Fibroblast of skin of abdomen (primary cell): ENCODE results near the gene AGAP3.
A peak's percentile ranks its signal among the peaks of the same experiment; 100 is the strongest.

Experiments used
- DNase-seq: peaks from one replicate; pipeline ENCODE4 v3.0.0-alpha.2; 2013

Gene AGAP3

DNA sequence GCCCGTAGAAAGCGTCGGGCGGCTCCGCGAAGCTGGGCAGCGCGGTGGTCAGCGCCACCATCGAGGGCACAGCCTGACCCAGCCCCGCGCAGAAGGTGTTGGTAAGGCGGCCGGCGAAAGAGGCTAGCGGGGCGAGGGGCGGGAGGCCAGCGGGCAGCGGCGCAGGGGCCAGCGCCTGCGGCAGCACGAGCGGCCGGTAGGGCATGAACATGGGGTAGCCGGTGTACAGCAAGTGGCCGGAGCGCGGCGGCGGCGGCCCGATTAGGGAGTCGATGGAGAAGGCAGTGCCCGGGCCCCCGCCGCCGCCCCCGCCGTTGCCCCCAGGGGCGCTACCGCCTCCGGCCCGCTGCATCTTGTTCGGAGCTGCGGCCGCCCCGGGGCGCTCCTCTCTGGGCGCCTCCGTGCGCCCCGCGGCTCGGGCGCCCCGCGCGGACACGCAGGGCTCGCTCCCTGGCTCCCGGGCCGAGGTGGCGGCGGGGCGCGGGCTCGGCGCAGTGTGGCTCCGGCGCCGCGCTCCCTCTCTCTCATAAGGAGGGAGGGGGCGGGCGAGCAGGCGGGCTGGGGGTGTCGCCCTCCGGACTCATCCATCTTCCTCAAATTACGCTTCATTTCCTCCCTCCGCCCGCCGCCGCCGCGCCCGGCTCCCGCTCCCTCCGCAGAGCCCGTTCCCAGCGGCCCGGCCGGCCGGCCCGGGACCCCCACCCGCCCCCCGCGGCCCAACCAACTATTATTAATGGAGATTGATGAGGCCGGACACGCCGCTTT is 81.1 kb downstream of the AGAP3 start, which contains the start of gene GBX1:
GBX1 (minus strand) TSS at position 498 of the 765 bp plus-strand sequence; CDS start at position 352, 146 bp downstream.
- DNase-seq = peak; percentile 8

DNA sequence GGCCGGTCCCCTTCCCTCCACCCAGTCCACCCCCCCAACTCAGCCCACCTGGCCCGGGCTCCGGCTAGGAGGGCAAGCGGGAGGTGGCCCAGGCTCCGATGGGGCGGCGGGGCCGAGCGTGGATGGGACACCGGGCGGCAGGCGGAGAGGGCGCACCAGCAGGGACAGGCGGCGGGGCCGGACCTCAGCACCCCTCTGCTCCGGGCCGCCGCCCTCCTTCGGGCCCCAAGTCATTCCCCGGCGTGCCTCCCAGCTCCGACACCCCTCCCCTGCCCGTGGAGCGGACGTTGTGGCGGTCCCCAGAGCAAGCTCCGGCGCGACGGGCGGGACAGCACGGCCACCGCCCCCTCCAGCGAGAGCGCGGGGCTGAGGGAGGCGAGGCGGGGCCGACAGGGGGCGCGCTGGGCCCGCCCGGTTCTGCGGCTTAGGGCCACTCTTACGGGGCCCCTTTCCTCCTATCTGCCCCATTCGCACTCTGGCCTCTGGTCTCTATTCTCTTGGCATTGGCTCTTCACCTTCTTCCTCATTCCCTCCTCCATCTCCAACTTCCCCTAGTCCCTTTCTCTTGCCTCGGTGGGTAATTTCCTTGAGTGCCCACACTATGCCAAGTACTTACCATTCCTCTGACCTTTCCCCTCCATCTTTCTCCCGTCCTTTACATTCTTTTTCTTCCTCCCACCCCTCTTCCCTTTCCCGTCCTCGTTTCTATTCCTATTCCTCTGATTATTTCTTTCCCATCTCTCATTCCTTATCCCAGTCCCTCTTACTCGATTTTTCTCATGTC is 81.9 kb downstream of the AGAP3 start:
- no peak for DNase-seq

DNA sequence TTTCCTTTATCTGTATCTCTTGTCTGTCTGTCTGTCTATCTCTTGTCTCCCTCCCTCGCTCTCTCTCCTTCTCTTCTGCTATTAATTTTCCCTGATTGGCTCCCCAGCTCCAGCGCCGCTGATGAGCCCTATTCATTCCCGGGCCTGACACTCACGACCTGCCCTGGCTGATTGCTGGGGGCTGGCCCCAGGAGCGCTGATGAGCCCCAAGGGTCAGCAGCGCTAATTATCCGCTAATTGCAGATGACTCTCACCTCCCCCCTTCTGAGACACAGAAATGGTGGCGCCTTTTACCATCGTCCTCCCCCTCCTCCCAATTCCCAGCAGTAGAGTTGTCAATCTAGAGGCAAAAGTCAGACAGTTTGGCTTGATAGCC is 82.5 kb downstream of the AGAP3 start:
- no peak for DNase-seq

DNA sequence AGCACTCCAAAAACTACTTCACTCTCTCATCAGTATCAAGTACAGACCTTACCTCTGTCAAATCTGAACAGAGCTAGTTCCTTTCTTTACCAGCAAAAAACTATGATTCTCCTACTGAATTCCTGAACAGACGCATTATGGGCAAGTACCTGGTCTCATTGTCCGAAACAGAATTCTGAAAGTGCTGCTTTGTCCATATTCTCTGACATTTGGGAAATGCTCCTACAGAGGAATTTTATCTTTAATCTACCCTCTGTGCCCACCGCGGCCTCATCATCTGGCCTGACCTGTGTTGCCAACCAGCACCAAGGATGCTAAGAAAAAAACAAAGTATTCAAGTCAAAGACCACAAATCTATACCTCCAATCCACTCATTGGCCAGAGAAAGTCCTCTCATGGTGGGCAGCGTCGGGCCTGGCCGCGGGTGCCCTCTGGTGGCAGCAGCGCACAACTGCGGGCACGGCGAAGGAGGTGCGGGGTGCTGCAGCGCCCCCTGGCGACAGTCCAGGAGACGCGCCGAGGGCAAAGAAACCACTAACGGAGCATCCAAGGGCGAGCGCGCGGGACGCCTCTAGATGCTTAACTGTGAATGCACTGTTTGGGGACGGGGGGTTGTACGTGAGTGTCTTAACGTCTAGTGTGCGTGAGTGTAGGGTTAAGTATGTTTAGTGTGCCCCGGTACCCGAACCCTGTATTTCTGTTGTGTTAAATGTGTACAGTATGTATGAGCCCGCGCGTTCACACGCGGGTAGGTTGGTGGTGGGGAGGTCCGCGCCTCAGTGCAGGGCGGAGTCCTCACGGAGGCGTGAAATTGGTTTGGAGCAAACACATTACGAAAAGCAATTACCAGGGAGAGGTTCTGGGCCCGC is 86.2 kb downstream of the AGAP3 start:
- DNase-seq = peak; percentile 58

DNA sequence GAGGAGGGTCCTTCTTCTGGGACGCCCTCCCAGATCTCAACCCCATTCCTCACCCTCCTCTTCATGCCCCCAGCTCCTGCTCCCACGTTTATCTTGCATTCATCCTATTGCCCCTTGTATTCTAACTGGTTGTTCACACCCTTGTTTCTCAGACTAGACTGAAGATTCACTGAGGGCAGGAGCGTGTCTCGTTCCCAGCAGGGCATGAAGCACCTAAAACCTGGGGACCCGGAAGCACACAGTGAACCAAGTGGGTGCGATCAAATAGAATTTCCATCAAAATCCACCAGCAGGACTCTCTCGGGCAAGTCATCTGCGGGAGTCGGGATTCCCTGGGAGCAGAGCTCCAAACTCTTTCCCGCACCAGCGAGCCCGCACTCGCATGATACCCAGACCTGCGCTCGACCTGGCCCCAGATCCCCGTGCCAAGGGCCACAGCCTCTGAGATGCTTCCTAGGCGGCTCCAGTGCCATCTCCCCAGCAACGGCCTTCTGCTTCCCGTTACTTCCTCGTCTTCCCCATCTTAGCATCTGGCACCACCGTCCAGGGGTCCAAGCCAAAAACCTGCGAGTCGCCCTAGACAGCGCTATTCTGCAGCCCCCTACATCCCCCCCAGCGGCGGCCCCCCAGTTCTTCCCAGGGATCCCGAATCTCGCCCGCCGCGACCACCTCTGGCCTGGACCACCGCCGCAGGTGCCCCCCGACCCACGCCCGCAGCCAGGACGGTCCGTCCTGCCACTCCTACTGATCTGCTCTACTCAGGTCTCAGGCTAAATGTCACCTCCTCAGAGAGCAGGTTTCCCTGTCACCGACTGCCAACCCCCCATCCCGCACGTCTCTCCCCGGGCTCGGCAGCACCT is 87.3 kb downstream of the AGAP3 start:
- no peak for DNase-seq

DNA sequence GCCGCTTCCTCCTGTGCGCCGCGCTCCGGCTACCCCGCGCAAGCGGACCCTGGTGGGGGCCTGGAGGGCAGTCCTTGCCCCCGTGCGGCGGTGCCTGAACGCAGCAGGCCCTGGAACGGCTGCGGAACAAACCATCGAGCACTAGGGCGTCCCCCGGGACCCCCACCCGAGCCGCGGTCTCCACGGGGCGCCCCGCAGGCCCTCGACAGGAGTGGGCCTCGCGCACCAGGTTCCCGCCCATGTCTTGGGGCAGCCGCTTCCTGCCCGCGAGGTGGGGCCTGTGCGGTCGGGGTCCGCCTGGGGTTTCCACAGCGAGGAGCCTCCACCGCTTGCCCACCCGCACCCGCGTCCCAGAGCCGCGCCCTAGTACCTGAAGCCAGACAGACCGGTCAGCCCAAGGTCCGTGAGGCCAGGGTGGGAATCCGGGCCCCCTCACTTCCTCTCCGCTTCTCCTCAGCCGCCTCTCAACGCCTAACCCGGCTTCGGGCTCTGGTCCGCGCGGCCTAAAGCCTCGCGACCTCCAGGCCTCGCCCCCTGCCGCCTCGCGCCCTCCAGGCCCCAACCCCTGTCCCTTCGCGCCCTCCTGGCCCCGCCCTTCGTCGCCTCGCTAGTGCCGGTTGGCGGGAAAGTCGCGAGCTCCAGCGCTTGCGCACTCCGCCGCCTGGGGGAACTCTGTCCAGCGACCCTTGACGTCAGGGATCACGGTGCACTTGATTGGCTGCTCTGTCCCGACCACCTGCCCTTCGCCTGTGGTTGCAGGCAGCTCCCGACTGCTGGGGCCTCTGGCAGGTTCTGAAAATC is 88.2 kb downstream of the AGAP3 start:
- DNase-seq = no peak

DNA sequence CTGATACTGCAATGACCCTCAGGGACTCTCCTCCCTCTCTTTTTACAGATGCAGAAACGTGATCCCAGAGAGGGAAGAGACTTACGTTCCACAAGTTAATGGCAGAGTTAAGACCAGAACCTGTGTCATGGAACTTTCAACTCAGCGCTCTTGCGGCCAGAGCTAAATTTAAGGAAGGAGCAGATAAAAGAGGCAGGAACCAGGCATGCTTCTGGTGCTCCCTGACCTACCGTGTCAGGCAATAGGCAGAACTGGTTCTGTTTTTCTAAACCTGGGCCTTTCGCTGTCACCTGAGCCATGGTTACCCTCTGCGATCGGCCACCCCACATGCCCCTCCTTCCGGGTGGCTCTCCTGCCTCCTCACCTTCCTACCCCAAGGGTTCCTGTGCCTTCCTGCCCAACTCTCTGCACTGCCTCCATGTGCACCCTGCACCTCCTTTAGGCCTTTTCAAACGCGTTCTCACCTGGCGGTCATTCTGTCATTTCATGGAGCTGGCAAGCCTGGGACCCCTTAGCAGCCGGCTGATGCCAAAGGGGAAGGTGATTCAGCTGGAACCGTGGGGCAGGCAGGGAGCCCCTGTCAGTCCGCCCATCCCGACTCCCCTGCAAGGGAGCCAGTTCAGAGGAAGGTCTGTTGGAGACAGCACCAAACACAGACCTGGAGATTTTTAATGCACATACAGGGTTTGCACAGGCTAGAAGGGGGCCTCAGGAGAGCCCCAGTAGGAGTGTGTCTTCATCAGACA is 88.9 kb downstream of the AGAP3 start:
- no peak for DNase-seq

DNA sequence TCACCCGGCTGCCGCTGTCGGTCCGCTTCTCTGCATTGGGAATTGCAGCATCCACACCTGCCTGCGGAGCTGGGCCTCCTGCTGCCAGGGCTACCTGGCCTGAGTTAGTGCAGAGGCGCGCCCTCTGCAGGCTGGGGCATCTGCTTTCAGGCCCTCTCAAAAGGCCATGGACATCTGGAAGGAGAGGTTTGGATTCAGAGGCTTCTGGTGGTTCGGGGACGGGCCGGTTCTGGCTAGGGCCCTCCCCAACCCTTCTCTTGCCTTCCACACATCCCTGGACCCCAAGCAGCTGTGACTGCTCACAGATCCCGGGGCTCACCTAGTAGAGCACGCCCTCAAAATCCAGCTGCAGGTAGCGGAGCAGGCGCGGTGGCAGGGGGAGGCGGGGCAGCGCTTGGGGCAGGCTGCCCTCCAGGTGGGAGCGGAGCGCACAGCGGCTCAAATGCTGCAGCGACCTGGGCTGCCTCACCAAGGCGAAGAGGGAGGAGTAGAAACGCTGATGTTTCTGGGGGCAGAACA is 89.6 kb downstream of the AGAP3 start:
- no peak for DNase-seq

DNA sequence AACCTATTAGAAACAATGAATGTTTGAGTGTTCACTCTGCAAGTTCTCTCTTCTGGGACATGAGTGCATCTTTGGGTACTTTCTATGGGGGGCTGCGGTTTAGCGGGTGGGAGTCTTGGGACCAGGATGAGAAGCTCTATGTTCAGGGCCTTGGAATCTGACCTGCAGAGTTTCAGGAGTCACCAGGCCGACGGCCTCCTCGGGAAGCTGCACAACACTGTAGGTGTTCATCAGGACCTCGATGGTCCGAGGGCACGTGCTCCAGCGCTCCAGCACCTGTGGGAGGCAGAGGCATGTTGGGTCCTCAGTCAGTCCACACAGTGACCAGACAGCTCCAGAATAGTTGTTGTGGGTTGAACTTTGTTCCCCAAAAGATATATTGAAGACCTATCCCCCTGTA is 90.1 kb downstream of the AGAP3 start:
- no peak for DNase-seq

DNA sequence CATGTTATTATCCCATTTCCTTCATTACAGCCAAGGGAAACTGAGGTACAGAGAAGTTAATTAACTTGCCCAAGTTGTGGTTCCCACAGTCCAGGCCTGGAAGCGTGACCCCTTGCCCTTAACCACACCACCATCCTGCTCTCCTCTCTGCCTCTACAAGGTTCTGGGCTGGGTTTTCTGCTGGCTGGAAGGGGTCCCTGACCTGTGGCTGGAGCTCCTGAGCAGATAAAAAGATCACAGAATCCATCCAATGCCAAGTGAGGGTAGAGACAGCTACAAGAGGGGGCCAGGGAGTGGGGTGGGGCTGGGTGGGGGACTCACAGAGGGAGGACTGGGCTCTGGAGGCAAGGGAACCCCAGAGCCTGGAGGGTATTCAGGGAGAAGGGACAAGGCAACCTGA is 91.0 kb downstream of the AGAP3 start:
- DNase-seq = no peak

DNA sequence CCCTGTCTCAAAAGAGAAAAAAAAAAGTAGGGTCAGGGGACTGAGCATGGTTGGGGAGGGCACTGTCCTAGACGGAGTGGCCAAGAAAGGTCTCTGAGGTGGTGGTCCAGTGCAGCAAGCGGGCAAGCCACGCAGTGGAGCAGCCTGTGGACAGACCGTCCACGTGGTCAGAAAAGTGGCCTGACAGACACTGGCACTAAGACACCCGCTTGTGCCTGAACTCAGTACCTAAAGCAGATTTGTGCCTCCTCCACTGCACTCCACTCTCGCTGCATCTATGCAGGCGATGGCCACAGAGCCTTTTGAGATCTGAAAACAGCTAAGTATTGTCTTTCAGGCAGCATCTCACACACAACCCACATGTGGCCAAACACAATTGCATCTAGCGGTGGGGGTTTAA is 92.0 kb downstream of the AGAP3 start:
- no peak for DNase-seq

DNA sequence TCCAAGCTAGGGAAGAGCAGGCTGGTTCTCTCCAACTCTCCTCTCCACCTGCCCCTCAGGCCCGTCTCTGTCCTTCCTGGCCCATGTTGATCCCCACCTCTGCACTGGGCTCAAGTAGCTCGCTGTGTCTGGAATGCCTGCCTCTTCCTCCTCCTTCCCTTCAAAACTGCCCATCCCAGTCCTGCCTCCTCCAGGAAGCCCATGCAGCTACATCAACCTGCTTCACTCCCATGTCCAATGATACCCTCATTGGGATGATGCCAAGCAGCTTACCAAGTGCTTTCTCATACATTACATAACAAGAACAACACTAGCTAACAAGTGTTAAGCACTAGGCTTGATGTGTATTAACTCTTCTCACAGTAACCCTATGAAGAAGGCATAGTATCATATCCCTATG is 92.6 kb downstream of the AGAP3 start:
- no peak for DNase-seq

DNA sequence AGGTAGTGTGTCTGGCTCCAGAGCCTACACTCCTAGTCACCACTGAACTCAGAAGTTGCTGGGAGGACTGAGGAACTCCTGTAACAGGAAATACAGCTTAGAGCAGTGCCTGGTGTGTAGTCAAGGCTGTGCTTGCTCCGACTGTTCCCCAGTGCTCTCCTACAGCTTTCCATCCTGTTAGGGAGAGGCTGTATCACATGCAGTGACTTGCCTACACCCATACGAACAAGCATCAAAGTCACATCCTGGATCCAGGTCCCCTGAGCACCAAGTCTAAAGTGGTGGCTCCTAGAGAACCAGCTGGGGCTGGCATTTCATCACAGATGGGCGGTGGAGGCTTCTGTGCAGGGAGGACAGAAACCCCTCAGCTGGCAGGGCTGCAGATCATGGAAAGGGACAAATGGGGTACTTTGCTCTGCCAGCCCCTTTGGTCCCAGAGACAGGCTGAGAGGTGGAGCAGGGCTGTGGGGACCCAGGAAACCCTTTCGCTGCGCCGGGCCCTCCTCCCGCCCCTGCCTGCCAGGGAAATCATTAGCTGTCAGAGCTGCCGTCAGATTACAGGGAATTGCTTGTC is 93.1 kb downstream of the AGAP3 start:
- DNase-seq = no peak

DNA sequence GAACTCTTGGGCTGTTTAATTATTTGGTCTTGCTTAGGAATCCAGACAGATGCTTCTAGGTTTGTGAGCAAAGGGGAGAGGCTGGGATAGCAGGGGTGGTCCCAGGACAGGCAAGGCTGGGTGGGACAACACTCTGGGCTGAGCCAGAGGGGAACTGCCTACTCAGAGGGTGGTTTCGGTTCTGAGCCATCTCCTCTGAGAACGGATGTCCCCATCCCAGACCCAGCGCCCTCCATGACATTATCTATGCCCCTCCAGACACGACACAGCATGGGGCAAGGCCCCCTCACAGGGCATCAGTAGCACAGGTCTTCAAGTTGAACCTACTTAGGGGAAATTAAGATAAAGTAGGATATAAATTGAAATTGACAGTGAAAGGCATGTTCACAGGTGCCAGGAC is 93.7 kb downstream of the AGAP3 start:
- DNase-seq = no peak

DNA sequence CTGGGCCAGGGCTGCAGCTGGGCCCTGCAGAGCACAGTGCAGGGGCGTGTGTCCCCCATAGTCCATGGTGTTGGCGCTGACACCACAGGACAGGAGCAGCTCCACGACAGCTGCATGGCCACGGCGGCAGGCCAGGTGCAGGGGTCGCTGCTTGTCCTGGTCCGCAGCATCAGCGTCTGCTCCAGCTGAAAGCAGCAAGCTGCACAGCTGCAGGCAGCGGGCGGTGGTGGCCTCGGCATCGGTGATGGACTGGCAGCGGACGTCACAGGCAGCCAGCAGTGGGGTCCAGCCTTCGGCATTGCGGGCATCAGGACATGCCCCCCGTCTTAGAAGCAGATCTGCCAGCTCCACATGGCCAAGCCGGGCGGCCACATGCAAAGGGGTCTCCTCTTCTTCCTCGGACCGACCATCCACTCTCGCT is 94.7 kb downstream of the AGAP3 start:
- no peak for DNase-seq

DNA sequence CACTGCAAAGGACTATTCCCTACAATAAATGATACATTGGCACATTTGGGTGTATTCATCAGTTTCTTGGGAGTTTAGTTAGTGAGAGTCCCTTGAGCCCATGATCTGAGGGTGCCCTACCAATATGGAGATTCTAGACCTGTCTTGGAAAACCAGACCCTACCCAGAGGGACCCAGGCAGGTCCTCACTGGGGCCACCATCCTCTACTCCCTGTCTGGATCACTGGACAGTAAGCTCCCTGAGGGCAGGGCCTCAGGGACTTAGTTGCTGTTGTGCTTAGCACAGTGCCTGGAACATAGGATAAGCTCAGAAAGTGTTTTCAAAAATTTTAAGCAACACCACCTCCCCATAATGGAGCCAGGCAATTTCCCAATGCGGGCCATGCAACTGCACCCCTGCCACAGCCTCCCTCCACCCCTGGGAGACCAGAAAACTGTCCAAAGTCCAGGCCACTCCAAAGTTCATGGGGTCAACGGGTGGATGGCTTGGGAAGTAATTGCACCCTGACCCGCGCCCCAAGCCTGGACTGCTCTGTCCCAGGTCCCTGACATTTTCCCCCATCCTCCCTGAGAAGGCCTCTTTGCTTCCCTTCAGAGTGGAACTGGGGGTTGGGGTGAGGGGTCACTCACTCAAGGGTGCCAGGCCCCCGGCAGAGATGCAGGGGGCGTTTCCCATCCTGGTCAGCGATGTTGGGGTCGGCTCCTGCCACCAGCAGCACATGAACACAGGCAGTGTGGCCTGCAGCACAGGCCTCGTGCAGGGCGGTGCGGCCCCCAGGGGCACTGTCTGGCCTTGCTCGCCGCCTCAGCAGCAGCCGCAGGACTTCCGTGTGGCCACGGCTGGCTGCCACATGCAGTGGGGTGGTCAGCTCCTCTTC is 99.7 kb downstream of the AGAP3 start:
- DNase-seq = no peak

DNA sequence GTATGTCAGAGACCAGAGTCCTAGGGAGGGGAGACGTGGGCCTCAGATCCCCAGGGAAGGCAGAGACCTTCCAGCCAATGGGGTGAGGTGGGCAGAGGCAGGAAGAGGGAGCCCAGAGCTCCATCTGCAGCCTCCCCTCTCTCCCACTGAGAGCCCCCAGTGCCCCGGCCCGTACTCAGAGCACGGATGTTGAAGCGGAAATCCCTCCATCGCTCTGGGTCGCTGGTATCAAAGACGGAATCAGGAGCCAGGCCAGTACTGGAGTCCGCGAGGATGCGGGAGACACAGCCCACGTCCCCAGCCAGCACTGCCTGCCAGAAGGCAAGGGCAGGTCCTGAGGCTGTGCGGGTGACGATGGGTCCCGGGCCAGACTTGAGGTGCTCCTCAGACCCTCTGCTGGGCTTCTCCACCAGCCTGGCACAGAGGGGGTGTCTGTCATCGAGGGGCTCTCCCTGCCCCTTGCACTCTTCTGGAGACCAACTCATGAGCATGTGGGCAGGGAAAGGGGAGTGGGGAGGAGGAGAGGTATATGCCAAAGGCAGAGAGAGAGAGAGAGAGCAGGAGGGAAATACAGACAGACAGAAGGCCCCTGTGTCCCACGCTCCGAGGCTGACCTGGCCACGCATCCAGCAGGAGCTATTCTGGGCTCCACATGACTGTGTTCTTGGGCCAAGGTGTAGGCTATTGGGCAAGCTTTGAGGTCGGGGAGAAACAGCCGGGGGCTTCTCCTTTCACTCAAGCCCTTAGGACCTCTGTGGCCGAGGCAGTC is 100.5 kb downstream of the AGAP3 start, which contains the start of gene ASB10:
ASB10 (minus strand) TSS at position 611 of the 769 bp plus-strand sequence; CDS start at position 491, 120 bp downstream.
- DNase-seq = no peak
